ENCODE results near the gene SLC16A4.

Gene SLC16A4

GRCh38 chr1:110320168-110320518 is 70.7 kb downstream of the SLC16A4 start:
- no peak overlapping the region for H3K27ac ChIP-seq (ENCODE audit: low read length)
- H3K4me3 ChIP-seq (ENCODE audit: low read length): no peak overlapping the region
- H3K4me1 ChIP-seq (ENCODE audit: control insufficient read depth, low read depth, low read length): no peaks in the 10 kb centered on the region
- H3K27me3 ChIP-seq (ENCODE audit: control insufficient read depth, insufficient read depth, low read length): no peaks in the 10 kb centered on the region
- H3K9me3 ChIP-seq (ENCODE audit: control insufficient read depth, low read depth, low read length): no peaks in the 10 kb centered on the region
- H3K9ac ChIP-seq (ENCODE audit: low read length): no peak overlapping the region
- H3K36me3 ChIP-seq (ENCODE audit: control insufficient read depth, low read depth, low read length): no peaks in the 10 kb centered on the region

- H3K9ac ChIP-seq (ENCODE audit: low read length): no peak overlapping the region
- no peaks in the 10 kb centered on the region for H3K9me3 ChIP-seq (ENCODE audit: control insufficient read depth, low read depth, low read length)
- no peak overlapping the region for H3K4me3 ChIP-seq (ENCODE audit: low read length)
- H3K36me3 ChIP-seq (ENCODE audit: control insufficient read depth, low read depth, low read length): no peaks in the 10 kb centered on the region
- H3K4me1 ChIP-seq (ENCODE audit: control insufficient read depth, low read depth, low read length): no peaks in the 10 kb centered on the region
- no peak overlapping the region for H3K27ac ChIP-seq (ENCODE audit: low read length)
- no peaks in the 10 kb centered on the region for H3K27me3 ChIP-seq (ENCODE audit: control insufficient read depth, insufficient read depth, low read length)
These were observed 71.3 kb downstream of the SLC16A4 start for GRCh38 chr1:110319332-110320167.

GRCh38 chr1:110318046-110318445 is 72.8 kb downstream of the SLC16A4 start:
- no peaks in the 10 kb centered on the region for H3K36me3 ChIP-seq (ENCODE audit: control insufficient read depth, low read depth, low read length)
- H3K4me1 ChIP-seq (ENCODE audit: control insufficient read depth, low read depth, low read length): peaks cover 1% of the 10 kb centered on the region
- H3K9me3 ChIP-seq (ENCODE audit: control insufficient read depth, low read depth, low read length): no peaks in the 10 kb centered on the region
- no peak overlapping the region for H3K9ac ChIP-seq (ENCODE audit: low read length)
- no peaks in the 10 kb centered on the region for H3K27me3 ChIP-seq (ENCODE audit: control insufficient read depth, insufficient read depth, low read length)
- H3K4me3 ChIP-seq (ENCODE audit: low read length): no peak overlapping the region
- H3K27ac ChIP-seq (ENCODE audit: low read length): no peak overlapping the region

GRCh38 chr1:110316735-110317134 is 74.1 kb downstream of the SLC16A4 start:
- Histone ChIP-seq H3K9ac (ENCODE audit: low read length) (no peak overlapping the region), H3K36me3 (ENCODE audit: control insufficient read depth, low read depth, low read length) (no peaks in the 10 kb centered on the region), H3K27me3 (ENCODE audit: control insufficient read depth, insufficient read depth, low read length) (no peaks in the 10 kb centered on the region), H3K9me3 (ENCODE audit: control insufficient read depth, low read depth, low read length) (no peaks in the 10 kb centered on the region), H3K27ac (ENCODE audit: low read length) (no peak overlapping the region), H3K4me1 (ENCODE audit: control insufficient read depth, low read depth, low read length) (peaks cover 5% of the 10 kb centered on the region), H3K4me3 (ENCODE audit: low read length) (no peak overlapping the region)
